Measurements from ENCODE around the gene DEFB129.

Gene DEFB129

DNA sequence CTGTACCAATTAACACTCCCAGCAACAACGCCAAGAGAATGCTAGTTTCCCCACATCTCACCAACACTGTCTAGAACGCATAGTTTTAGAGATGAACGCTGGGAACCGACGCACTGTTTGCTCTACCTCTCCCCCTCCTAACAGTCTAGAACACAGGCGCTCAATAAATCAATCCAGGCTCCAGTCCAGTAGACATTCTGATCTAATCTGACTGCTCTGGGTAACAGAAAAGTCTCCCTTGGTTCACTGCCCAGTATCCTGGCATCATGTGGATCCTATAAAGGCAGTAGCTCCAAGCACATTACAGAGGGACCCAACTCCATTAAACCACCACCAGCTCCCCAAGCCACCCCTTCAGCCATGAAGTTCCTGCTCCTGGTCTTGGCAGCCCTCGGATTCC is 30.4 kb downstream of the DEFB129 start, which contains the start of gene DEFB132:
Gene DEFB132 (plus strand): TSS at position 306 of the 400 bp plus-strand sequence. CDS start 55 bp downstream, at position 361.
- Histone ChIP-seq H3K27me3 (no peaks in the 10 kb centered on the region), H3K36me3 (no peaks in the 10 kb centered on the region), H3K27ac (no peak within 1 kb of the TSS), H3K4me1 (ENCODE audit: control insufficient read depth in 1 of 2, insufficient read depth in 1 of 2, low read depth in 1 of 2, low read length in 1 of 2) (peaks cover 0 to 7% of the 10 kb centered on the region in 2 experiments), H3K9me3 (no peaks in the 10 kb centered on the region), H3K4me3 (ENCODE audit: low read depth in 1 of 2, low read length in 1 of 2) (no peak within 1 kb of the TSS)
- no peak for TF ChIP-seq CTCF (IDR thresholded peaks at IDR 0.05)

GRCh38 chr20:258269-258858 is 31.3 kb downstream of the DEFB129 start:
- Histone ChIP-seq H3K27me3 (no peaks in the 10 kb centered on the region), H3K4me1 (ENCODE audit: control insufficient read depth in 1 of 2, insufficient read depth in 1 of 2, low read depth in 1 of 2, low read length in 1 of 2) (peaks cover 0 to 7% of the 10 kb centered on the region in 2 experiments), H3K4me3 (ENCODE audit: low read depth in 1 of 2, low read length in 1 of 2) (no peak overlapping the region), H3K27ac (no peak overlapping the region), H3K36me3 (no peaks in the 10 kb centered on the region), H3K9me3 (no peaks in the 10 kb centered on the region)
- TF ChIP-seq CTCF (IDR thresholded peaks at IDR 0.05) = no peak

- no peak overlapping the region for H3K27ac ChIP-seq
- no peak overlapping the region for H3K4me3 ChIP-seq (ENCODE audit: low read depth in 1 of 2, low read length in 1 of 2)
- TF ChIP-seq CTCF (IDR thresholded peaks at IDR 0.05) = no peak
- no peaks in the 10 kb centered on the region for H3K27me3 ChIP-seq
- H3K36me3 ChIP-seq = no peaks in the 10 kb centered on the region
- H3K4me1 ChIP-seq (ENCODE audit: control insufficient read depth in 1 of 2, insufficient read depth in 1 of 2, low read depth in 1 of 2, low read length in 1 of 2) = peaks cover 0 to 7% of the 10 kb centered on the region in 2 experiments
- H3K9me3 ChIP-seq = no peaks in the 10 kb centered on the region
These were observed 31.9 kb downstream of the DEFB129 start for GRCh38 chr20:258963-259362.

- H3K9me3 ChIP-seq = no peaks in the 10 kb centered on the region
- peaks cover 0 to 7% of the 10 kb centered on the region in 2 experiments for H3K4me1 ChIP-seq (ENCODE audit: control insufficient read depth in 1 of 2, insufficient read depth in 1 of 2, low read depth in 1 of 2, low read length in 1 of 2)
- H3K4me3 ChIP-seq (ENCODE audit: low read depth in 1 of 2, low read length in 1 of 2) = no peak overlapping the region
- TF ChIP-seq CTCF (IDR thresholded peaks at IDR 0.05) = no peak
- no peak overlapping the region for H3K27ac ChIP-seq
- H3K27me3 ChIP-seq = no peaks in the 10 kb centered on the region
- no peaks in the 10 kb centered on the region for H3K36me3 ChIP-seq
These were observed 32.9 kb downstream of the DEFB129 start for GRCh38 chr20:259981-260380.

DNA sequence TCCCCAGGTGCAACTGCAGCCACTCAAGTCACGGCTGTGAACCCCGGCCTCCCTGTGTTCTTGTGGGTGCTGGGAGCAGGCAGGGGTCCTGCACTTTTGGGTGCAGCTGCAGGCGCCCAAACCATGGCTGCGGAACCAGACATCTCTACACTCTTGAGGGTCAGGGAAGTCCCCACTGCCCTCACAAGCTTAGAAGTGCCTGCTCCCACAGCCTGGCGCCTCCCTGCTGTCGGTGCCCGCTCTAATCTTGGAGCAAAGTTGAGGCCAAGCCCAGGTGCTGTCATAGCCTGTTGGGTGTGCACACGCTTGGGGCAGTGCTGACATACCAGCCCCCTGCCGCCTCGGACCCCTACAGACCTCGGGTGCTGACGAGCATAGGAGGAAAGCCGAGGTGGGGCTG is 36.6 kb downstream of the DEFB129 start:
- H3K4me3 ChIP-seq (ENCODE audit: low read depth in 1 of 2, low read length in 1 of 2) = no peak overlapping the region
- no peak overlapping the region for H3K27ac ChIP-seq
- peaks cover 7 to 13% of the 10 kb centered on the region in 2 experiments for H3K4me1 ChIP-seq (ENCODE audit: control insufficient read depth in 1 of 2, insufficient read depth in 1 of 2, low read depth in 1 of 2, low read length in 1 of 2)
- H3K36me3 ChIP-seq = no peaks in the 10 kb centered on the region
- no peak for TF ChIP-seq CTCF (IDR thresholded peaks at IDR 0.05)
- H3K27me3 ChIP-seq = peaks cover 8% of the 10 kb centered on the region
- H3K9me3 ChIP-seq = no peaks in the 10 kb centered on the region
